A549 (cell line): ENCODE measurements around the gene RAPH1. TPM values are rescaled to one million over a fixed set of nuclear protein-coding genes. Genes with fewer than 3 reads are reported as not detected.

ENCODE experiments used
- ATAC-seq, 2 experiments: fragments of 200-7000 bp in 1 of 2; fragments of >200 bp in 1 of 2; cut with Nextera tagmentation in 1 of 2; cut with Tn5 transposase in 1 of 2; 3 replicates each; pipeline versions ENCODE4 v1.8.0 to v1.9.1; 2018 to 2020; ENCODE audit warnings: mild to moderate bottlenecking in 1 of 2, moderate library complexity in 1 of 2
- CTCF ChIA-PET: fragments of 300-600 bp; sonication (Branson Sonifier 250); formaldehyde crosslinking; extraction: SDS; loops from one replicate; lab custom pipeline; 2021; ENCODE audit warnings: antibody characterized with exemption, inconsistent platforms; lab: Yijun Ruan, JAX
- POLR2A ChIA-PET: fragments of 350-600 bp; formaldehyde crosslinking; extraction: SDS; loops from one replicate; lab custom pipeline; 2021; ENCODE audit warnings: antibody characterized with exemption, inconsistent platforms; lab: Yijun Ruan, JAX
- DNase-seq, 2 experiments: peaks; one replicate each; pipeline versions ENCODE4 v3.0.0 to v3.0.0-alpha.2; 2011 to 2016; ENCODE audit warnings: low read depth in 1 of 2, low spot score in 1 of 2
- FAIRE-seq: peaks from 2 replicates; lab custom pipeline; 2011; peaks lifted over from hg19 to GRCh38; lab: Jason Lieb, UNC
- H3K27ac ChIP-seq, 2 experiments: fragments of >200 bp; sonication (Bioruptor Twin); formaldehyde crosslinking; 3 replicates each; pipeline ENCODE4 v1.5.1; 2016 to 2017
- H3K4me1 ChIP-seq: fragments of >200 bp; sonication (Bioruptor Twin); formaldehyde crosslinking; 3 replicates; pipeline ENCODE4 v1.6.1; 2016
- H3K4me2 ChIP-seq: fragments of >200 bp; sonication (Bioruptor Twin); formaldehyde crosslinking; 3 replicates; pipeline ENCODE4 v1.6.1; 2016
- H3K4me3 ChIP-seq: fragments of >200 bp; sonication (Bioruptor Twin); formaldehyde crosslinking; 3 replicates; pipeline ENCODE4 v1.5.1; 2016
- H3K9me3 ChIP-seq: fragments of >200 bp; sonication (Bioruptor Twin); formaldehyde crosslinking; 3 replicates; pipeline ENCODE4 v1.6.1; 2016
- ATOH8 ChIP-seq: fragments of 250-450 bp; sonication (Bioruptor Pico); IDR thresholded peaks from 2 replicates; pipeline ENCODE4 v1.5.0; 2020; ENCODE audit warnings: low read depth, mild to moderate bottlenecking, moderate library complexity
- BCL3 ChIP-seq: fragments of >200 bp; sonication (Bioruptor Twin); formaldehyde crosslinking; IDR thresholded peaks from 3 replicates; pipeline ENCODE4 v1.6.1; 2016
- CBX2 ChIP-seq: fragments of 200-600 bp; sonication (generic); IDR thresholded peaks from 2 replicates; pipeline ENCODE4 v1.6.1; 2016; ENCODE audit warnings: low read depth, mild to moderate bottlenecking, borderline replicate concordance
- CEBPB ChIP-seq, 2 experiments: fragments of >200 bp in 1 of 2; sonication (Bioruptor Twin) in 1 of 2; formaldehyde crosslinking in 1 of 2; IDR thresholded peaks; 2 replicates each; pipeline ENCODE4 v1.6.1; 2012 to 2016
- CHD4 ChIP-seq: fragments of 200-600 bp; sonication (generic); IDR thresholded peaks from 2 replicates; pipeline ENCODE4 v1.6.1; 2016; ENCODE audit warnings: antibody characterized with exemption, mild to moderate bottlenecking, borderline replicate concordance
- EHMT2 ChIP-seq: fragments of 200-600 bp; sonication (generic); IDR thresholded peaks from 2 replicates; pipeline ENCODE4 v1.6.1; 2016; ENCODE audit warnings: antibody characterized with exemption, low read depth, mild to moderate bottlenecking, moderate library complexity
- ELK1 ChIP-seq: fragments of 150-350 bp; IDR thresholded peaks from 2 replicates; pipeline ENCODE4 v1.6.1; 2014; ENCODE audit warnings: low read depth, mild to moderate bottlenecking, low read length
- HOXB13 ChIP-seq: fragments of 250-450 bp; sonication (Bioruptor Pico); IDR thresholded peaks from 2 replicates; pipeline ENCODE4 v1.5.0; 2020; ENCODE audit warnings: low read depth, mild to moderate bottlenecking, moderate library complexity
- HOXB5 ChIP-seq: fragments of 250-450 bp; sonication (Bioruptor Pico); IDR thresholded peaks from 2 replicates; pipeline ENCODE4 v1.5.0; 2020; ENCODE audit warnings: mild to moderate bottlenecking, moderate library complexity
- JUN ChIP-seq, 2 experiments: fragments of >200 bp; sonication (Bioruptor Twin); formaldehyde crosslinking; IDR thresholded peaks; 2 replicates in 1 of 2; 3 replicates in 1 of 2; pipeline ENCODE4 v1.6.1; 2016 to 2017
- KDM1A ChIP-seq: fragments of 200-600 bp; sonication (generic); IDR thresholded peaks from 2 replicates; pipeline ENCODE4 v1.6.1; 2016; ENCODE audit warnings: low read depth, mild to moderate bottlenecking
- KDM5A ChIP-seq: fragments of 200-600 bp; sonication (generic); IDR thresholded peaks from 2 replicates; pipeline ENCODE4 v1.6.1; 2016; ENCODE audit warnings: antibody characterized with exemption, mild to moderate bottlenecking
- NPAS2 ChIP-seq: fragments of 250-450 bp; sonication (Bioruptor Pico); IDR thresholded peaks from 2 replicates; pipeline ENCODE4 v1.8.0; 2022; ENCODE audit warnings: mild to moderate bottlenecking, moderate library complexity, borderline replicate concordance
- PHF8 ChIP-seq: fragments of 200-600 bp; sonication (generic); IDR thresholded peaks from 2 replicates; pipeline ENCODE4 v1.6.1; 2016; ENCODE audit warnings: low read depth, mild to moderate bottlenecking, antibody characterized with exemption, moderate library complexity, borderline replicate concordance
- POLR2AphosphoS2 ChIP-seq: conservative IDR thresholded peaks from 2 replicates; pipeline ENCODE4 v1.6.1; 2012; ENCODE audit warnings: low read length, improper control_type of control experiment, inconsistent platforms
- RNF2 ChIP-seq: fragments of 200-600 bp; sonication (generic); IDR thresholded peaks from 2 replicates; pipeline ENCODE4 v1.6.1; 2016; ENCODE audit warnings: low read depth, mild to moderate bottlenecking, antibody characterized with exemption, moderate library complexity, borderline replicate concordance
- USF2 ChIP-seq: fragments of 450-650 bp; IDR thresholded peaks from 2 replicates; pipeline ENCODE4 v1.6.1; 2014; ENCODE audit warnings: antibody characterized with exemption
- ZC3H11A ChIP-seq: fragments of 450-650 bp; IDR thresholded peaks from 2 replicates; pipeline ENCODE4 v1.6.1; 2014; ENCODE audit warnings: antibody characterized with exemption, mild to moderate bottlenecking
- ZFP36 ChIP-seq: fragments of 450-650 bp; IDR thresholded peaks from 2 replicates; pipeline ENCODE4 v1.6.1; 2014; ENCODE audit warnings: borderline replicate concordance; ENCODE audit not compliant: partially characterized antibody
- ZNF302 ChIP-seq: fragments of 250-450 bp; sonication (Bioruptor Pico); IDR thresholded peaks from 2 replicates; pipeline ENCODE4 v1.9.0; 2021; ENCODE audit warnings: inconsistent platforms, mild to moderate bottlenecking, moderate library complexity
- ZSCAN20 ChIP-seq: fragments of 250-450 bp; sonication (Bioruptor Pico); IDR thresholded peaks from 2 replicates; pipeline ENCODE4 v1.8.0; 2022; ENCODE audit warnings: mild to moderate bottlenecking, moderate library complexity
- WGBS: methylation state at CpG from one replicate; pipeline ENCODE4 v1.1.6; 2017; ENCODE audit errors: missing lambda C conversion rate; 5-methylcytosine and 5-hydroxymethylcytosine counted together
- polyA plus RNA-seq, 4 experiments: library from polyadenylated mRNA; depleted of rRNA in 3 of 4; stranded (reverse); fragments of >200 nt; fragmentation: RNase III in 1 of 4; extraction: RNeasy Plus Mini Kit Qiagen cat#74134 plus additional on column Dnase treatment in 1 of 4; gene quantifications; 2 replicates in 3 of 4; 3 replicates in 1 of 4; pipeline ENCODE4 v1.2.3, GENCODE V29; 2011 to 2017

Gene RAPH1
- polyA plus RNA-seq, 2 of the 4 experiments (the other 2 are of a cell fraction) = 6.3 to 7.3 TPM

- WGBS = 48% methylated on average over 3 of the region's 3 CpGs
- no peak for ATAC-seq
- peak in 1 of 2 experiments; percentile 9 for DNase-seq
- Histone ChIP-seq H3K4me2 (peak overlapping the region; percentile 46), H3K9me3 (no peaks in the 10 kb centered on the region), H3K4me1 (peaks cover 10% of the 10 kb centered on the region)
- POLR2A ChIA-PET = no interaction called here
- CTCF ChIA-PET = no interaction called here
- TF ChIP-seq CEBPB (IDR thresholded peaks at IDR 0.05) (peak; percentile 92 to 93), ZC3H11A (no peak)
- TF ChIP-seq, all 56 proteins: peak for 1
- H3K4me3 ChIP-seq = no peak overlapping the region
- no peak for FAIRE-seq
- H3K27ac ChIP-seq = peak overlapping the region in 1 of 2 experiments; percentile 41; a peak in 1 of 6 replicates
Measured at GRCh38 chr2:203551778-203552177, 16.7 kb upstream of the RAPH1 start.

- 95% methylated on average over 2 of the region's 2 CpGs for WGBS
- no peak for TF ChIP-seq POLR2AphosphoS2
- no peak for TF ChIP-seq KDM5A
- TF ChIP-seq HOXB5 (CRISPR knock-in tag) = no peak
- TF ChIP-seq BCL3 = no peak
- no peak for TF ChIP-seq ZNF302 (CRISPR knock-in tag)
- TF ChIP-seq CBX2 = no peak
- TF ChIP-seq EHMT2 = no peak
- no peak for TF ChIP-seq ATOH8 (CRISPR knock-in tag)
- TF ChIP-seq PHF8 = no peak
- no peak for TF ChIP-seq ELK1
- no peak for TF ChIP-seq ZFP36
- TF ChIP-seq NPAS2 (CRISPR knock-in tag) = no peak
- no peak for TF ChIP-seq HOXB13 (CRISPR knock-in tag)
- TF ChIP-seq USF2 = no peak
- TF ChIP-seq KDM1A = no peak
- no peak for TF ChIP-seq CHD4
- TF ChIP-seq ZSCAN20 (CRISPR knock-in tag) = no peak
- no peak for TF ChIP-seq JUN (IDR thresholded peaks at IDR 0.05)
- TF ChIP-seq RNF2 = no peak
- TF ChIP-seq, all 56 proteins: peak for 0
- no peak overlapping the region for H3K4me3 ChIP-seq
- H3K27ac ChIP-seq = no peak overlapping the region
- ChIA-PET POLR2A (interaction anchor here (1.2 kb wide), 1 partner anchor 15 kb away, joined by 3 read pairs; the partner anchor contains the start of gene RAPH1), CTCF (no interaction called here)
- H3K9me3 ChIP-seq = no peaks in the 10 kb centered on the region
- no peak overlapping the region for H3K4me2 ChIP-seq
- FAIRE-seq = no peak
- ATAC-seq = no peak
- DNase-seq = no peak
- peaks cover 10% of the 10 kb centered on the region for H3K4me1 ChIP-seq
Measured at GRCh38 chr2:203550266-203550665, 15.2 kb upstream of the RAPH1 start.
